ENCODE results near the gene RNF144A.

DNA sequence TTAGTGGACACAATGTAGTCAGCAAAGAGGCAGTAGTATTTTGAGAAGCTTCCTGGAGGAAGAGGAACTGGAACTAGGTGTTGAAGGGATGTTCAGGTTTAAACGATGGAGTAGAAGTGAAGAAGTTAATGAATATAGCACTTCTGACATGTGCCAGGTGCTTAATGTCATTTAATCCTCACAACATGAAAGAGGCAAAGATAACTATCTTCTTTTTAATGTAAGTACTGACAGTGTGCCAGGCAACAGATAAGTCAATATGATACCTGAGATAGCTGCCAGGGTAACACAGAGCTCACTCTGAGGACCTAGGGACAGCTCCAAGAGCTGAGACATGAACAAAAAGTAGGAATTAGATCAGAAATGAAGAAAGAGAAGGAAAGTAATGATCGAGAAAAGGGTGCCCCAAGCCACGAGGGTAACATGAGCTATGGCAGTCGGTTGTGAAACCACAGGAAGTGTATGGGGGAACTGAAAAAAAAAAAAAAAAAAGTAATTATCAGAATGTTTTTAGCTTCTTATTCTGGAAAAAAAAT is 140.7 kb downstream of the RNF144A start:
- TF ChIP-seq, protein P1, sequence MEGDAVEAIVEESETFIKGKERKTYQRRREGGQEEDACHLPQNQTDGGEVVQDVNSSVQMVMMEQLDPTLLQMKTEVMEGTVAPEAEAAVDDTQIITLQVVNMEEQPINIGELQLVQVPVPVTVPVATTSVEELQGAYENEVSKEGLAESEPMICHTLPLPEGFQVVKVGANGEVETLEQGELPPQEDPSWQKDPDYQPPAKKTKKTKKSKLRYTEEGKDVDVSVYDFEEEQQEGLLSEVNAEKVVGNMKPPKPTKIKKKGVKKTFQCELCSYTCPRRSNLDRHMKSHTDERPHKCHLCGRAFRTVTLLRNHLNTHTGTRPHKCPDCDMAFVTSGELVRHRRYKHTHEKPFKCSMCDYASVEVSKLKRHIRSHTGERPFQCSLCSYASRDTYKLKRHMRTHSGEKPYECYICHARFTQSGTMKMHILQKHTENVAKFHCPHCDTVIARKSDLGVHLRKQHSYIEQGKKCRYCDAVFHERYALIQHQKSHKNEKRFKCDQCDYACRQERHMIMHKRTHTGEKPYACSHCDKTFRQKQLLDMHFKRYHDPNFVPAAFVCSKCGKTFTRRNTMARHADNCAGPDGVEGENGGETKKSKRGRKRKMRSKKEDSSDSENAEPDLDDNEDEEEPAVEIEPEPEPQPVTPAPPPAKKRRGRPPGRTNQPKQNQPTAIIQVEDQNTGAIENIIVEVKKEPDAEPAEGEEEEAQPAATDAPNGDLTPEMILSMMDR (IDR thresholded peaks at IDR 0.05): no peak
- TF ChIP-seq POLR2A (IDR thresholded peaks at IDR 0.05) (no peak), EP300 (IDR thresholded peaks at IDR 0.05) (no peak), POLR2AphosphoS5 (IDR thresholded peaks at IDR 0.05) (no peak)

Data from suprapubic skin (tissue), 4 donors.